ENCODE results near the gene C3orf20.

Gene C3orf20

GRCh38 chr3:14674841-14675240 lies at the start of gene C3orf20:
Gene C3orf20, plus strand, starts transcription at chr3:14675141. Its CDS starts 7,573 bp downstream, at chr3:14682714.
- no peak for DNase-seq (ENCODE audit: low spot score)

- no peak for DNase-seq (ENCODE audit: low spot score)
These were observed 49.5 kb upstream of the C3orf20 start for GRCh38 chr3:14625443-14625842.

- DNase-seq (ENCODE audit: low spot score) = no peak
These were observed 47.1 kb upstream of the C3orf20 start for GRCh38 chr3:14627815-14628214.

GRCh38 chr3:14628406-14628805 lies 46.5 kb upstream of the C3orf20 start:
- DNase-seq (ENCODE audit: low spot score) = no peak

- no peak for DNase-seq (ENCODE audit: low spot score)
These were observed 44.4 kb upstream of the C3orf20 start for GRCh38 chr3:14630404-14631100.

GRCh38 chr3:14631101-14631497 lies 43.8 kb upstream of the C3orf20 start:
- DNase-seq (ENCODE audit: low spot score) = no peak

GRCh38 chr3:14631687-14632441 lies 43.1 kb upstream of the C3orf20 start:
- no peak for DNase-seq (ENCODE audit: low spot score)

GRCh38 chr3:14632442-14632930 lies 42.5 kb upstream of the C3orf20 start:
- DNase-seq (ENCODE audit: low spot score) = no peak

GRCh38 chr3:14633417-14633816 lies 41.5 kb upstream of the C3orf20 start:
- DNase-seq (ENCODE audit: low spot score) = no peak

GRCh38 chr3:14633819-14634424 lies 41.0 kb upstream of the C3orf20 start:
- peak; percentile 72 for DNase-seq (ENCODE audit: low spot score)

GRCh38 chr3:14634763-14635400 lies 40.1 kb upstream of the C3orf20 start:
- DNase-seq (ENCODE audit: low spot score) = no peak

- no peak for DNase-seq (ENCODE audit: low spot score)
These were observed 38.3 kb upstream of the C3orf20 start for GRCh38 chr3:14636496-14637087.

GRCh38 chr3:14640157-14640562 lies 34.8 kb upstream of the C3orf20 start:
- no peak for DNase-seq (ENCODE audit: low spot score)

- no peak for DNase-seq (ENCODE audit: low spot score)
These were observed 34.2 kb upstream of the C3orf20 start for GRCh38 chr3:14640734-14641133.

GRCh38 chr3:14641346-14641745 lies 33.6 kb upstream of the C3orf20 start:
- DNase-seq (ENCODE audit: low spot score) = no peak

- DNase-seq (ENCODE audit: low spot score) = no peak
These were observed 29.5 kb upstream of the C3orf20 start for GRCh38 chr3:14645453-14645852.

- DNase-seq (ENCODE audit: low spot score) = no peak
These were observed 28.8 kb upstream of the C3orf20 start for GRCh38 chr3:14646131-14646573.

- DNase-seq (ENCODE audit: low spot score) = no peak
These were observed 28.1 kb upstream of the C3orf20 start for GRCh38 chr3:14646589-14647413.

- DNase-seq (ENCODE audit: low spot score) = no peak
These were observed 26.7 kb upstream of the C3orf20 start for GRCh38 chr3:14647976-14648955.

- DNase-seq (ENCODE audit: low spot score) = no peak
These were observed 25.5 kb upstream of the C3orf20 start for GRCh38 chr3:14649466-14649865.

All from D341Med (cell line).